ENCODE results near the gene BHLHE23. TPM values are rescaled to one million over a fixed set of nuclear protein-coding genes. Genes with fewer than 3 reads are reported as not detected.

The BHLHE23 gene
- total RNA-seq, 1 donor from 2014 or later = not detected

DNA sequence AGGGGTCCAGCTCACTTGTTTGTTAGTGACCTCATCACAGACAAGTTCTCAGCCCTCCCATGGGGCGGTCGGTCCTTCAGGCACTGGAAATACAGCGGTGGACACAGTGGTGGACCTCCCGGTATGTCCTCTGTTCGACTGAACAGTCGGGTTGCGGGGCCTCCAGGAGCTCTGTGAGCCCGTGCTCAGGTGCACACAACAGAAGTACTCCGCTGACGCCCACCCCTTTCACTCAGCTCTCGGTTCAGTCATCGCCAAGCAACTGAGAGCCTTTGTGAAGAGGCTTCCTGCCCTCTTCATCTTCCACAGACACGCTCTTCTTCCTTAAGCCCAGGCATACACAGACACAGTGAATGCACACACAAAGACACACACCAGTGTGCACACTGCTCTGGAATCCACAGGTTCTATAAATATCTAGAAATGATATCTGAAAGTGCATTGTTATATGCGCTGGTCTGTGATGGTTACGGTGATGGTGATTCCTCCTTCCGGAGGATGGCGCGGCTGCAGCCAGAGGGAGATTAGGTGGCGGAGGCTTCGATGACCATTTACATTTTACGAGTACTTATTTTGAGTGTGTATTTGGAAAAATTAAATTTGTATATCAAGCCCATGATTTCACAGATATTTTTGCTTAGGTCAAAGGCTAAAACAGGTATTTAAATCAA, 46.8 kb upstream of the BHLHE23 start:
- intact Hi-C loops (cut with DNase I) = no loop called here
- Histone ChIP-seq H3K27ac (no peak overlapping the region), H3K9me3 (no peaks in the 10 kb centered on the region), H3K27me3 (no peaks in the 10 kb centered on the region), H3K36me3 (no peaks in the 10 kb centered on the region), H3K4me1 (peaks cover 8% of the 10 kb centered on the region), H3K4me3 (no peak overlapping the region)
- DNase-seq (ENCODE audit: extremely low spot score in 2 of 2) = no peak
- no peak for TF ChIP-seq POLR2AphosphoS5 (IDR thresholded peaks at IDR 0.05; ENCODE audit: insufficient read depth in 1 of 2, low read depth in 1 of 2)
- no peak for TF ChIP-seq POLR2A (IDR thresholded peaks at IDR 0.05)
- TF ChIP-seq, protein P1, sequence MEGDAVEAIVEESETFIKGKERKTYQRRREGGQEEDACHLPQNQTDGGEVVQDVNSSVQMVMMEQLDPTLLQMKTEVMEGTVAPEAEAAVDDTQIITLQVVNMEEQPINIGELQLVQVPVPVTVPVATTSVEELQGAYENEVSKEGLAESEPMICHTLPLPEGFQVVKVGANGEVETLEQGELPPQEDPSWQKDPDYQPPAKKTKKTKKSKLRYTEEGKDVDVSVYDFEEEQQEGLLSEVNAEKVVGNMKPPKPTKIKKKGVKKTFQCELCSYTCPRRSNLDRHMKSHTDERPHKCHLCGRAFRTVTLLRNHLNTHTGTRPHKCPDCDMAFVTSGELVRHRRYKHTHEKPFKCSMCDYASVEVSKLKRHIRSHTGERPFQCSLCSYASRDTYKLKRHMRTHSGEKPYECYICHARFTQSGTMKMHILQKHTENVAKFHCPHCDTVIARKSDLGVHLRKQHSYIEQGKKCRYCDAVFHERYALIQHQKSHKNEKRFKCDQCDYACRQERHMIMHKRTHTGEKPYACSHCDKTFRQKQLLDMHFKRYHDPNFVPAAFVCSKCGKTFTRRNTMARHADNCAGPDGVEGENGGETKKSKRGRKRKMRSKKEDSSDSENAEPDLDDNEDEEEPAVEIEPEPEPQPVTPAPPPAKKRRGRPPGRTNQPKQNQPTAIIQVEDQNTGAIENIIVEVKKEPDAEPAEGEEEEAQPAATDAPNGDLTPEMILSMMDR (IDR thresholded peaks at IDR 0.05) = no peak

DNA sequence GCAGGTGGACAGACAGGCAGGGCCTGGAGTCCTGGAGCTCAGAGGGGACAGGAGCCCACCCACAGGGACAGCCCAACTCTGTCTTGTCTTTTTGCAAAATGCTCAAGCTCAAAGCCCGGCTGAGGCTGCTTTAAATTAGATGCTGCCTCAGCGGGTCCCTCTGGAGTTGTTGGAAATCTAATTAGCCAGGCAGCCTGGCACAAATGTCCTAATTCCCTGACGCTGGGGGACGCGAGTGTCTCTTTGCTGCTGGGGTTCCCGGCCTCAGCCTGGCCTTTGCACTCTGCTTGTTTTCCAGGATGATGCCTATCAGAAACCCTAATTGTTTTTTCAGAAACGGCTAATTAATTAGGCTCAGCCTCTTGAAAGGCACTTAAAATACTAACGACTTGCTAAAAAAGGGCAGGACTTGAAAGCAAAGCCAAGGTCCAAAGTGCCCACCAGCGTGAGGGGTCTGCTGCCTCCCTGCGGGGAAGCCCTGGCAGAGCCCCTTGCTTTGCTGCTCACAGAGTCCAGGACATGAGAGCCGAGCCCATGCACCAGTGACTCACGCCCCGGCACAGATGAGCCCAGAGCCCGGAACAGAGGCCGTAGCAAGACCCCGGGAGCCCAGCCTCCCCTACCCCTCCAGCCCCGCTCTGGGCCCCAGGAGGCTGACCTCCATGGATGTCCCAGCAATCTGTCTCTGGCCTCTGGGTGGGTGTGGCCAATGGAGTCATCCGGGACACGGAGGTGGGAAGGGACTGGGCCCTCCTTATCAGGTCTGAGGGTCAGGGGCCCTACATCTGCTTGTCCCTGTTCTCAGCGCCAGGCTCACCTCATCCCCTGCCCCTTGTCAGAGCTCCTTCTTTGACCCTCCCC, 46.0 kb upstream of the BHLHE23 start:
- intact Hi-C loops (cut with DNase I) = no loop called here
- H3K36me3 ChIP-seq = no peaks in the 10 kb centered on the region
- no peak overlapping the region for H3K4me3 ChIP-seq
- TF ChIP-seq POLR2AphosphoS5 (IDR thresholded peaks at IDR 0.05; ENCODE audit: insufficient read depth in 1 of 2, low read depth in 1 of 2) = no peak
- TF ChIP-seq, protein P1 (IDR thresholded peaks at IDR 0.05) = no peak
- TF ChIP-seq POLR2A (IDR thresholded peaks at IDR 0.05) = no peak
- H3K27me3 ChIP-seq = no peaks in the 10 kb centered on the region
- H3K9me3 ChIP-seq = no peaks in the 10 kb centered on the region
- no peak overlapping the region for H3K27ac ChIP-seq
- H3K4me1 ChIP-seq = peaks cover 8% of the 10 kb centered on the region
- no peak for DNase-seq (ENCODE audit: extremely low spot score in 2 of 2)

DNA sequence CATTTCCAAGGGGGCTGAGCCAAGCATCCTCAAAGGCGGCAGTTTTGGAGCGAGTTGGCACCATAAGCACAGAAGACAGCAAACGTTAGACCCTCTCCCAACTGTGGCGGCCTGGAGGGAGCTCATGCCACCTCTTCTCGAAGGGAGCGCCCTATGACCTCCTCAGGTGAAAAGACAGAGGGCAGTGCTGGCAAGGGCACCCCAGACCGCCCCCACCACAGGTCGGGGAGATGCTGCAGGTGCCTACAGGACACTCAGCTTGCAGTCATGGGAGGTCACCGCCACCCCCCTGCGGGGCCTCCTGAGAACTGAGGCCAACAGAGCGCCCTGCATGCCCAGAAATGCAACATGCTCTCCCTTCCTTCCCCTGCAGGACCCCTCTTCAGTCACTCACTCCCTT, 45.1 kb upstream of the BHLHE23 start:
- no peak for TF ChIP-seq POLR2A (IDR thresholded peaks at IDR 0.05)
- TF ChIP-seq, protein P1 (IDR thresholded peaks at IDR 0.05) = no peak
- TF ChIP-seq POLR2AphosphoS5 (IDR thresholded peaks at IDR 0.05; ENCODE audit: insufficient read depth in 1 of 2, low read depth in 1 of 2) = no peak
- no peaks in the 10 kb centered on the region for H3K36me3 ChIP-seq
- H3K27ac ChIP-seq = no peak overlapping the region
- no peaks in the 10 kb centered on the region for H3K9me3 ChIP-seq
- no peaks in the 10 kb centered on the region for H3K27me3 ChIP-seq
- H3K4me1 ChIP-seq = peaks cover 8% of the 10 kb centered on the region
- intact Hi-C loops (cut with DNase I) = no loop called here
- no peak overlapping the region for H3K4me3 ChIP-seq
- DNase-seq (ENCODE audit: extremely low spot score in 2 of 2) = no peak

DNA sequence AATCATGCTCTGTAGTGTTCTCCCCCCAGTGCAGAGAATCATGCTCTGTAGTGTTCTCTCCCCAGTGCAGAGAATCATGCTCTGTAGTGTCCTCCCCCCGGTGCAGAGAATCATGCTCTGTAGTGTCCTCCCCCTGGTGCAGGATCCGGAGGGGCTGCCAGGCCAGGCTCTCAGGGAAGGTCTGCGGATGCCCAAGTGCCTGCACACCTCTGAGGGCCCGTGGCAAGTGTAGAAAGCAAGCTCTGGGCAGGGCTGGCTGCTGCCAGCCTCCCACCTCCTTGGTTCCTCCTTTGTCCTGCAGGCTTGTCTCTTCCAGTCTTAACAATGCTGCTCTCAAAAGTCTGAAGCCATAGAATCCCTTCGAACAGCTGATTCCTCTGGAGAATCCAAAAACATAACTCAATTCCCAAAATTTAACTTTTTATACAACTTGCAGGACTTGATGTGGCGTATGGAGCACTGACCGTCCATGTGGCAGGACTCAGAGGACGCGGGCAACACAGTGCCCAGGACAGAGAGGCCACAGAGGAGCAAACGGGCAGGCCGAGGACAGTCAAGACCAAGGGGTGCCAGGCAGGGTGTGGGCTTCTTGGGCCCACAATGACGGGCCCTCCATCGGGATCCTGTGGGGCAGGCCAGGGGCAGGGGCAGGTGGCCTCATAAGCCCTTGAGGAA, 44.6 kb upstream of the BHLHE23 start:
- H3K9me3 ChIP-seq = no peaks in the 10 kb centered on the region
- no peaks in the 10 kb centered on the region for H3K27me3 ChIP-seq
- no peak overlapping the region for H3K27ac ChIP-seq
- H3K36me3 ChIP-seq = no peaks in the 10 kb centered on the region
- H3K4me1 ChIP-seq = peaks cover 4% of the 10 kb centered on the region
- H3K4me3 ChIP-seq = no peak overlapping the region
- DNase-seq (ENCODE audit: extremely low spot score in 2 of 2) = no peak
- intact Hi-C loops (cut with DNase I) = no loop called here
- TF ChIP-seq, protein P1 (IDR thresholded peaks at IDR 0.05) = no peak
- TF ChIP-seq POLR2AphosphoS5 (IDR thresholded peaks at IDR 0.05; ENCODE audit: insufficient read depth in 1 of 2, low read depth in 1 of 2) (no peak), POLR2A (IDR thresholded peaks at IDR 0.05) (no peak)

Data from vagina (tissue), 2 donors.